ENCODE data around the gene CIP2A. TPM values are rescaled to one million over a fixed set of nuclear protein-coding genes. Genes with fewer than 3 reads are reported as not detected.

Gene CIP2A
- total RNA-seq, 4 donors from 2014 or later = 2.9 to 8.8 (median 8.1) TPM

- TF ChIP-seq CTCF (IDR thresholded peaks at IDR 0.05; ENCODE audit: low read depth) = no peak
These were observed 1.2 kb upstream of the CIP2A start for GRCh38 chr3:108590460-108590859.

GRCh38 chr3:108589998-108590323, 723 bp upstream of the CIP2A start:
- no peak for TF ChIP-seq CTCF (IDR thresholded peaks at IDR 0.05; ENCODE audit: low read depth)

- TF ChIP-seq CTCF (IDR thresholded peaks at IDR 0.05; ENCODE audit: low read depth) = no peak
These were observed 637 bp downstream of the CIP2A start for GRCh38 chr3:108588601-108589000.

GRCh38 chr3:108578064-108578463, 11.2 kb downstream of the CIP2A start:
- TF ChIP-seq CTCF (IDR thresholded peaks at IDR 0.05; ENCODE audit: low read depth) = no peak

- TF ChIP-seq CTCF (IDR thresholded peaks at IDR 0.05; ENCODE audit: low read depth) = no peak
These were observed 19.9 kb downstream of the CIP2A start for GRCh38 chr3:108569336-108569735.

GRCh38 chr3:108566599-108566998, 22.6 kb downstream of the CIP2A start:
- TF ChIP-seq CTCF (IDR thresholded peaks at IDR 0.05; ENCODE audit: low read depth) = no peak

GRCh38 chr3:108565506-108565905, 23.7 kb downstream of the CIP2A start:
- no peak for TF ChIP-seq CTCF (IDR thresholded peaks at IDR 0.05; ENCODE audit: low read depth)

- TF ChIP-seq CTCF (IDR thresholded peaks at IDR 0.05; ENCODE audit: low read depth) = no peak
These were observed 24.7 kb downstream of the CIP2A start for GRCh38 chr3:108564564-108564963.

Data from subcutaneous adipose tissue (tissue), 4 donors.